Measurements from ENCODE around the gene GSC. TPM values are rescaled to one million over a fixed set of nuclear protein-coding genes. Genes with fewer than 3 reads are reported as not detected.

GSC gene
- total RNA-seq, 2 experiments from 2014 or later = not detected

DNA sequence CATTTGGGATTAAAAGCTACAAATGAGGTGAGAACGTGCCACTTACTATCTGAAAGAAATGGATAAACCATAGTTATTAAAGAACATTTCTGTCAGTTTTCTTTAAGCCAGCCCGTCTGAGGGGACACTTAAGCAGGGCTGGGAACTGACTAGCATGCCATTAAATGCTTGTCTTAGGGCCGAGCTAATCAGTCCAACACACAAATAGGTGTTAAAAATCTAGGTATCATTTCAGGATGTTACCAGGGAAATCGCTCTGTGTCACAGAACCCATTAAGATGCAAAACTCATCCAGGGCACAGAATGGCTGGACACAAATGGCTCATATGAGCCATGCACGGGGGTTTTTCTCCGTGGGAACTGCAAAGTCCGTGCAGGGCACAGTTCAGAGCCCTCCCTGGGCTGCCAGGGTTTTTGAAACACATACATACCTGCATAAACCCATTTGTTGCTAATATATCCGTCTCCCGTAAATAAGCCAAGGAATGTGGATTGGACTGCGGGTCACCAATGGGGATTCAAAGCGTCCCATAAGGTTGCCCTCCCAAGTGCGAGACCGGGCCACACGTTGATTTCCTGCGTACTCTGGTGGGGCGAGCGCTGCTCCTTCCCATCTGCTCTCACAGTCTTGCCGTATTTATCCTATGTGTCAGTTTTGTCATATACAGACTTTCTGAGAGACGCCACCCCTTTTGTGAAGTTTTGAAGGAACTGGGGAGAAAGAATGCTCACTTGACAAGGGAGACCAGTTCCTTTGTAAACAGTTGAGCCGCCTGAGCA lies 5.4 kb upstream of the GSC start:
- ChIA-PET CTCF (ENCODE audit: unreplicated experiment) (no interaction called here), POLR2A (interaction anchor here (0.6 to 1.1 kb wide), 2 partner anchors 15 to 1755 kb away, joined by 3 to 4 read pairs; no protein-coding TSS in a partner anchor)
- no peaks in the 10 kb centered on the region for H4K20me1 ChIP-seq (ENCODE audit: insufficient read depth, low read length)
- H3K4me1 ChIP-seq (ENCODE audit: insufficient read depth, low read length, poor library complexity, severe bottlenecking) = no peaks in the 10 kb centered on the region
- no peak overlapping the region for H2AFZ ChIP-seq (ENCODE audit: low read length)
- H3K9me2 ChIP-seq (ENCODE audit: insufficient read depth, low read length) = no peaks in the 10 kb centered on the region
- H3K4me3 ChIP-seq (ENCODE audit: low read depth, low read length, poor library complexity, severe bottlenecking) = no peak overlapping the region
- no TSS peak for BruUV-seq (replicated peaks)
- DNase-seq (ENCODE audit: low spot score) = no peak
- no peak overlapping the region for H3K27ac ChIP-seq (ENCODE audit: low read depth, low read length, poor library complexity, severe bottlenecking)
- H3K9me3 ChIP-seq (ENCODE audit: low read length) = no peaks in the 10 kb centered on the region
- no peaks in the 10 kb centered on the region for H3K36me3 ChIP-seq (ENCODE audit: insufficient read depth, low read length)
- no peak for TF ChIP-seq EZH2phosphoT487 (IDR thresholded peaks at IDR 0.05; ENCODE audit: borderline replicate concordance, low read depth, low read length)
- TF ChIP-seq, protein P1, sequence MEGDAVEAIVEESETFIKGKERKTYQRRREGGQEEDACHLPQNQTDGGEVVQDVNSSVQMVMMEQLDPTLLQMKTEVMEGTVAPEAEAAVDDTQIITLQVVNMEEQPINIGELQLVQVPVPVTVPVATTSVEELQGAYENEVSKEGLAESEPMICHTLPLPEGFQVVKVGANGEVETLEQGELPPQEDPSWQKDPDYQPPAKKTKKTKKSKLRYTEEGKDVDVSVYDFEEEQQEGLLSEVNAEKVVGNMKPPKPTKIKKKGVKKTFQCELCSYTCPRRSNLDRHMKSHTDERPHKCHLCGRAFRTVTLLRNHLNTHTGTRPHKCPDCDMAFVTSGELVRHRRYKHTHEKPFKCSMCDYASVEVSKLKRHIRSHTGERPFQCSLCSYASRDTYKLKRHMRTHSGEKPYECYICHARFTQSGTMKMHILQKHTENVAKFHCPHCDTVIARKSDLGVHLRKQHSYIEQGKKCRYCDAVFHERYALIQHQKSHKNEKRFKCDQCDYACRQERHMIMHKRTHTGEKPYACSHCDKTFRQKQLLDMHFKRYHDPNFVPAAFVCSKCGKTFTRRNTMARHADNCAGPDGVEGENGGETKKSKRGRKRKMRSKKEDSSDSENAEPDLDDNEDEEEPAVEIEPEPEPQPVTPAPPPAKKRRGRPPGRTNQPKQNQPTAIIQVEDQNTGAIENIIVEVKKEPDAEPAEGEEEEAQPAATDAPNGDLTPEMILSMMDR (conservative IDR thresholded peaks at IDR 0.05; ENCODE audit: low read length) = no peak
- intact Hi-C loops (cut with micrococcal nuclease; ENCODE audit: unreplicated experiment) = no loop called here
- no peak overlapping the region for H3K4me2 ChIP-seq (ENCODE audit: low read length)
- H3K79me2 ChIP-seq (ENCODE audit: insufficient read depth, low read depth, low read length) = no peaks in the 10 kb centered on the region

DNA sequence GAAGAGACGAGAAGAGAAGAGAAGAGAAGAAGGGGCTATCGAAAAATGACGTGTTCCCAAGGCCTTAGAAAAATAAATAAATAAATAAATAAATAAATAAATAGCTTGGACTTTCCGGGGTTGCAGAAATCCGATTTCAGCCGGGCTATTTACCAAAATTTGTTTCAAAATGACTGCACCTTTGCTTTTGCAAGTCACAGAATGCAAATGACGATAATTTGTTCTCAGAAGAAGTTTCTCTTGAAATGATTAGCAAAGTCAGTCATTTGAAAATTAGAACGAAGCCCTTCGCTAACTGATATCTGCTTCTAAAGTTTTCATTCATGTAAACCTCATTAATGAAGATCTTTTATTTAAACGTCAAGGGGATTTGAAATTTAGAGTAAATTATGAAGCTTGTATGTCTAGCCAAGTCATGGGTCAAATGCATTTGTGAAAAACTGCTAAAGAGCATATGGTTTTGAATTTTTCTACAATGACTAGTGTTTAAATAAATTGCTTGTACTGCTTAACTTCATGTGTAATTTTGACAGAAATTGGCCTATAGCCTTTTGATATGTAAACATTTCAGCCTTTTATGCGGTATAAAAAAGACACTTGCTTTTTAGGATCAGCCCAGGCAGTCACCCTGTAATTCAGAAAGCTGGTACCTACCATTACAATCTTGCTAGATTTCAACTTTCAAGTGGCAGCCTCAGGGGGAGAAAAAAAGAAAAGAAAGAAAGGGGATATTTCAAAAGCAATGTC lies 4.6 kb upstream of the GSC start:
- POLR2A ChIA-PET = interaction anchor here (0.7 kb wide), 1 partner anchor 74 kb away, joined by 3 read pairs; no protein-coding TSS in a partner anchor
- no TSS peak for BruUV-seq (replicated peaks)

More for the DNA sequence above, 4.6 kb upstream of the GSC start:
- Histone ChIP-seq H4K20me1 (ENCODE audit: insufficient read depth, low read length) (no peaks in the 10 kb centered on the region), H3K4me1 (ENCODE audit: insufficient read depth, low read length, poor library complexity, severe bottlenecking) (no peaks in the 10 kb centered on the region), H2AFZ (ENCODE audit: low read length) (no peak overlapping the region), H3K79me2 (ENCODE audit: insufficient read depth, low read depth, low read length) (no peaks in the 10 kb centered on the region), H3K4me3 (ENCODE audit: low read depth, low read length, poor library complexity, severe bottlenecking) (no peak overlapping the region), H3K9me2 (ENCODE audit: insufficient read depth, low read length) (no peaks in the 10 kb centered on the region), H3K36me3 (ENCODE audit: insufficient read depth, low read length) (no peaks in the 10 kb centered on the region), H3K4me2 (ENCODE audit: low read length) (no peak overlapping the region), H3K9me3 (ENCODE audit: low read length) (no peaks in the 10 kb centered on the region), H3K27ac (ENCODE audit: low read depth, low read length, poor library complexity, severe bottlenecking) (no peak overlapping the region)
- no peak for TF ChIP-seq EZH2phosphoT487 (IDR thresholded peaks at IDR 0.05; ENCODE audit: borderline replicate concordance, low read depth, low read length)
- TF ChIP-seq, protein P1 (conservative IDR thresholded peaks at IDR 0.05; ENCODE audit: low read length) = no peak
- no peak for DNase-seq (ENCODE audit: low spot score)
- CTCF ChIA-PET (ENCODE audit: unreplicated experiment) = no interaction called here
- intact Hi-C loops (cut with micrococcal nuclease; ENCODE audit: unreplicated experiment) = no loop called here
